HFFc6 (cell line): ENCODE measurements around the gene CSMD2. TPM values are rescaled to one million over a fixed set of nuclear protein-coding genes. Genes with fewer than 3 reads are reported as not detected.

Source experiments
- DNase-seq: peaks from one replicate; pipeline ENCODE4 v3.0.0-alpha.2; 2018
- H3K27ac Mint-ChIP-seq: 2 replicates; pipeline ENCODE4 v1.8.0; 2020; ENCODE audit warnings: mild to moderate bottlenecking, mixed read lengths
- H3K27me3 Mint-ChIP-seq: 2 replicates; pipeline ENCODE4 v1.8.0; 2021; ENCODE audit warnings: mild to moderate bottlenecking, moderate library complexity, mixed read lengths; ENCODE audit not compliant: insufficient read depth
- H3K36me3 Mint-ChIP-seq: 2 replicates; pipeline ENCODE4 v1.8.0; 2021; ENCODE audit warnings: low read depth, mixed read lengths
- H3K4me1 Mint-ChIP-seq: 2 replicates; pipeline ENCODE4 v1.8.0; 2020; ENCODE audit warnings: low read depth, mixed read lengths
- H3K4me3 Mint-ChIP-seq: 2 replicates; pipeline ENCODE4 v1.8.0; 2020; ENCODE audit warnings: mild to moderate bottlenecking, moderate library complexity, mixed read lengths
- H3K9me3 Mint-ChIP-seq: 2 replicates; pipeline ENCODE4 v1.8.0; 2020; ENCODE audit warnings: mild to moderate bottlenecking, mixed read lengths
- CTCF ChIP-seq: fragments of 200-600 bp; sonication (generic); IDR thresholded peaks from 2 replicates; pipeline ENCODE4 v1.5.0; 2021; ENCODE audit warnings: antibody characterized with exemption, mild to moderate bottlenecking
- total RNA-seq, 6 experiments: library from RNA; stranded (reverse); fragmentation: NEBNext Ultra II Directional; extraction: Animal tissue kit (Norgen Biotek cat#: 25700); gene quantifications; 2 replicates in 1 of 6; 3 replicates in 5 of 6; pipeline ENCODE4 v1.2.3, GENCODE V29; 2021

CSMD2 gene
- total RNA-seq, 6 experiments from 2014 or later: 0.77 to 3.2 (median 1.2) TPM

- TF ChIP-seq CTCF: no peak
- H3K27ac Mint-ChIP-seq: no peak overlapping the region
- no peaks in the 10 kb centered on the region for H3K9me3 Mint-ChIP-seq
- no peak for DNase-seq
- H3K4me1 Mint-ChIP-seq: no peaks in the 10 kb centered on the region
- H3K27me3 Mint-ChIP-seq: no peaks in the 10 kb centered on the region
- no peaks in the 10 kb centered on the region for H3K36me3 Mint-ChIP-seq
- no peak overlapping the region for H3K4me3 Mint-ChIP-seq
These were observed 509.5 kb downstream of the CSMD2 start for GRCh38 chr1:33655496-33655895.

- Mint-ChIP-seq H3K4me1 (no peaks in the 10 kb centered on the region), H3K9me3 (no peaks in the 10 kb centered on the region), H3K27ac (no peak overlapping the region), H3K4me3 (no peak overlapping the region), H3K36me3 (no peaks in the 10 kb centered on the region), H3K27me3 (no peaks in the 10 kb centered on the region)
- DNase-seq: peak; percentile 1
- TF ChIP-seq CTCF: peak; percentile 63; the same call in 1 of the 2 replicates
These were observed 510.7 kb downstream of the CSMD2 start for GRCh38 chr1:33654267-33654834.

GRCh38 chr1:33653226-33653625 lies 511.8 kb downstream of the CSMD2 start:
- H3K27me3 Mint-ChIP-seq: peaks cover 1% of the 10 kb centered on the region; the same call in 1 of the 2 replicates
- no peak overlapping the region for H3K4me3 Mint-ChIP-seq
- no peaks in the 10 kb centered on the region for H3K4me1 Mint-ChIP-seq
- H3K36me3 Mint-ChIP-seq: no peaks in the 10 kb centered on the region
- no peak for DNase-seq
- no peak overlapping the region for H3K27ac Mint-ChIP-seq
- H3K9me3 Mint-ChIP-seq: no peaks in the 10 kb centered on the region
- TF ChIP-seq CTCF: no peak

- Mint-ChIP-seq H3K9me3 (peaks cover 5% of the 10 kb centered on the region; the same call in 1 of the 2 replicates), H3K4me1 (no peaks in the 10 kb centered on the region), H3K27me3 (peaks cover 2% of the 10 kb centered on the region; the same call in 1 of the 2 replicates), H3K4me3 (no peak overlapping the region), H3K36me3 (no peaks in the 10 kb centered on the region), H3K27ac (no peak overlapping the region)
- no peak for DNase-seq
- TF ChIP-seq CTCF: no peak
These were observed 514.3 kb downstream of the CSMD2 start for GRCh38 chr1:33650708-33651107.

GRCh38 chr1:33649759-33650158 lies 515.3 kb downstream of the CSMD2 start:
- H3K27ac Mint-ChIP-seq: no peak overlapping the region
- H3K9me3 Mint-ChIP-seq: peaks cover 5% of the 10 kb centered on the region; the same call in 1 of the 2 replicates
- no peaks in the 10 kb centered on the region for H3K36me3 Mint-ChIP-seq
- no peaks in the 10 kb centered on the region for H3K4me1 Mint-ChIP-seq
- H3K27me3 Mint-ChIP-seq: peaks cover 2% of the 10 kb centered on the region; the same call in 1 of the 2 replicates
- no peak overlapping the region for H3K4me3 Mint-ChIP-seq
- no peak for TF ChIP-seq CTCF
- DNase-seq: no peak
